Upper lobe of left lung (tissue), 6 donors: ENCODE measurements around the gene ZNF688. TPM values are rescaled to one million over a fixed set of nuclear protein-coding genes. Genes with fewer than 3 reads are reported as not detected.

Experiments
- ATAC-seq, 2 donors: fragments of 200-7000 bp; cut with Tn5 transposase; one replicate each; pipeline ENCODE4 v1.9.1; 2022; ENCODE audit warnings: mild to moderate bottlenecking in 2 of 2, moderate library complexity in 2 of 2; ENCODE audit not compliant: low FRiP score in 2 of 2
- DNase-seq, 2 donors: peaks; one replicate each; pipeline ENCODE4 v3.0.0-alpha.2; 2019 to 2020
- H3K27ac ChIP-seq, 4 donors: fragments of 200-600 bp; sonication (generic); one replicate each; pipeline ENCODE4 v1.5.1; 2016 to 2019
- H3K27me3 ChIP-seq, 4 donors: fragments of 200-600 bp; sonication (generic); one replicate each; pipeline ENCODE4 v1.5.1; 2017 to 2019
- H3K36me3 ChIP-seq, 4 donors: fragments of 200-600 bp; sonication (generic); one replicate each; pipeline ENCODE4 v1.5.1; 2016 to 2019
- H3K4me1 ChIP-seq, 4 donors: fragments of 200-600 bp; sonication (generic); one replicate each; pipeline ENCODE4 v1.5.1; 2018 to 2019
- H3K4me3 ChIP-seq, 4 donors: fragments of 200-600 bp; sonication (generic); one replicate each; pipeline ENCODE4 v1.5.1; 2017 to 2019; ENCODE audit warnings: mild to moderate bottlenecking in 2 of 4, moderate library complexity in 1 of 4
- H3K9me3 ChIP-seq, 4 donors: fragments of 200-600 bp; sonication (generic); one replicate each; pipeline ENCODE4 v1.5.1; 2018 to 2019
- EP300 ChIP-seq, 4 donors: sonication (generic); formaldehyde crosslinking; IDR thresholded peaks; one replicate each; pipeline ENCODE4 v1.5.1; 2017; ENCODE audit warnings: antibody characterized with exemption in 4 of 4, control low read depth in 2 of 4
- POLR2A ChIP-seq, 4 donors: fragments of 450-650 bp; IDR thresholded peaks; one replicate each; pipeline ENCODE4 v1.5.1; 2016 to 2017; ENCODE audit warnings: antibody characterized with exemption in 4 of 4, mild to moderate bottlenecking in 2 of 4
- POLR2AphosphoS5 ChIP-seq, 2 donors: sonication (generic); formaldehyde crosslinking; IDR thresholded peaks; one replicate each; pipeline ENCODE4 v1.5.1; 2017; ENCODE audit warnings: antibody characterized with exemption in 2 of 2
- WGBS, 2 donors: methylation state at CpG; one replicate each; pipeline ENCODE4 v1.1.5; 2017 to 2018; 5-methylcytosine and 5-hydroxymethylcytosine counted together
- total RNA-seq, 6 donors: library from RNA; depleted of rRNA in 4 of 6; stranded (reverse); fragments of >200 nt in 4 of 6; gene quantifications; one replicate each; pipeline versions ENCODE4 v1.1.0 to v1.2.1, GENCODE V29; 2016 to 2021
- TF ChIP-seq, protein P1 (sequence below), 6 experiments: fragments of 450-650 bp in 4 of 6; fragments of 200-600 bp in 2 of 6; sonication (generic) in 2 of 6; IDR thresholded peaks; one replicate each; pipeline ENCODE4 v1.5.1; 2016 to 2019; ENCODE audit warnings: antibody characterized with exemption in 6 of 6
- donor health status: DM: no; HTN: no; CAD: no; lungs with moderate emphysema.
- donor health status: DM: no; HTN: yes; CAD: no; lungs with severe emphysema.

Gene ZNF688
- total RNA-seq, 6 donors from 2014 or later, result 15.0 to 34.6 (median 18.8) TPM

DNA sequence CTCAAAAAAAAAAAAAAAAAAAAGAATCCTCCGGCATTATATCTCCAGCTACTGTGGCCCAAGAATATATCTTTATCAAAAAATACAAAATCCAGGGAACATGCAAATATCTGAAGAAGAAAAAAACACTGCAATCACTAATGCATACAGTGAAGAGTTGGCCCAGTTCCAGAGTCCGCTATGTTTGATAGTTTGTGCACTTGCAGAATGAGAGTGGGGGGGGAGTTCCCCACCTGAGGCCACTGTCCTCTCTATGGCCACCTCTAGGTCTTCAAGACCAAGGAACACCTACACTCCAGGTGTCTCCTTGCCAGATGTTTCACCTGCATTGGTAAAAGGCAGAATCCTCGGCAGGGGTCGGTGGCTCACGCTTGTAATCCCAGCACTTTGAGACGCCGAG lies 9.9 kb upstream of the ZNF688 start:
- Histone ChIP-seq H3K4me1 (peaks cover 12 to 19% (median 15%) of the 10 kb centered on the region in 4 donors), H3K27me3 (no peaks in the 10 kb centered on the region), H3K9me3 (no peaks in the 10 kb centered on the region), H3K4me3 (no peak overlapping the region), H3K36me3 (peaks cover 0 to 40% (median 26%) of the 10 kb centered on the region in 4 donors), H3K27ac (no peak overlapping the region)
- TF ChIP-seq POLR2AphosphoS5 (IDR thresholded peaks at IDR 0.05) (no peak), POLR2A (IDR thresholded peaks at IDR 0.05) (no peak), EP300 (IDR thresholded peaks at IDR 0.05) (no peak)
- TF ChIP-seq, protein P1, sequence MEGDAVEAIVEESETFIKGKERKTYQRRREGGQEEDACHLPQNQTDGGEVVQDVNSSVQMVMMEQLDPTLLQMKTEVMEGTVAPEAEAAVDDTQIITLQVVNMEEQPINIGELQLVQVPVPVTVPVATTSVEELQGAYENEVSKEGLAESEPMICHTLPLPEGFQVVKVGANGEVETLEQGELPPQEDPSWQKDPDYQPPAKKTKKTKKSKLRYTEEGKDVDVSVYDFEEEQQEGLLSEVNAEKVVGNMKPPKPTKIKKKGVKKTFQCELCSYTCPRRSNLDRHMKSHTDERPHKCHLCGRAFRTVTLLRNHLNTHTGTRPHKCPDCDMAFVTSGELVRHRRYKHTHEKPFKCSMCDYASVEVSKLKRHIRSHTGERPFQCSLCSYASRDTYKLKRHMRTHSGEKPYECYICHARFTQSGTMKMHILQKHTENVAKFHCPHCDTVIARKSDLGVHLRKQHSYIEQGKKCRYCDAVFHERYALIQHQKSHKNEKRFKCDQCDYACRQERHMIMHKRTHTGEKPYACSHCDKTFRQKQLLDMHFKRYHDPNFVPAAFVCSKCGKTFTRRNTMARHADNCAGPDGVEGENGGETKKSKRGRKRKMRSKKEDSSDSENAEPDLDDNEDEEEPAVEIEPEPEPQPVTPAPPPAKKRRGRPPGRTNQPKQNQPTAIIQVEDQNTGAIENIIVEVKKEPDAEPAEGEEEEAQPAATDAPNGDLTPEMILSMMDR (IDR thresholded peaks at IDR 0.05), result no peak
- WGBS, 2 donors, result 89% methylated on average over 7 of the region's 7 CpGs
- no peak for ATAC-seq
- no peak for DNase-seq

DNA sequence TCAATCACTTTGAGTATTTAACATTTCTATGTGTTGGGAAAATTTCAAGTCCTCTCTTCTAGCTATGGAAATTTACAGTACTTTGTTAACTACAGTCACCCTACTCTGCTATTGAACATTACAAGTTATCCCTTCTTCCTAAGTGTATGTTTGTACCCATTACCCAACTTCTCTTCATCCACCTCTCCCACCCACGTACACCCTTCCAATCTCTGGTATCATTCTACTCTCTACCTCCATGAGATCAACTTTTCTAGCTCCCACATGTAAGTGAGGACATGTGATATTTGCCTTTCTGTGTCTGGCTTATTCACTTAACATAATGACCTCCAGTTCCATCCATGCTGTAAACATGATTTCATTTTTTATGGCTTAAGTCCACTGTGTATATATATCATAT lies 3.2 kb upstream of the ZNF688 start:
- TF ChIP-seq POLR2A (IDR thresholded peaks at IDR 0.05) (no peak), EP300 (IDR thresholded peaks at IDR 0.05) (no peak), POLR2AphosphoS5 (IDR thresholded peaks at IDR 0.05) (no peak)
- TF ChIP-seq, protein P1 (IDR thresholded peaks at IDR 0.05), result no peak
- Histone ChIP-seq H3K4me1 (peaks cover 17 to 22% (median 19%) of the 10 kb centered on the region in 4 donors), H3K27me3 (no peaks in the 10 kb centered on the region), H3K9me3 (no peaks in the 10 kb centered on the region), H3K4me3 (no peak overlapping the region), H3K27ac (no peak overlapping the region), H3K36me3 (peaks cover 0 to 16% (median 6%) of the 10 kb centered on the region in 4 donors)
- ATAC-seq (no peak), DNase-seq (no peak)
- 83 to 91% methylated on average over 1 of the region's 1 CpG for WGBS, 2 donors

DNA sequence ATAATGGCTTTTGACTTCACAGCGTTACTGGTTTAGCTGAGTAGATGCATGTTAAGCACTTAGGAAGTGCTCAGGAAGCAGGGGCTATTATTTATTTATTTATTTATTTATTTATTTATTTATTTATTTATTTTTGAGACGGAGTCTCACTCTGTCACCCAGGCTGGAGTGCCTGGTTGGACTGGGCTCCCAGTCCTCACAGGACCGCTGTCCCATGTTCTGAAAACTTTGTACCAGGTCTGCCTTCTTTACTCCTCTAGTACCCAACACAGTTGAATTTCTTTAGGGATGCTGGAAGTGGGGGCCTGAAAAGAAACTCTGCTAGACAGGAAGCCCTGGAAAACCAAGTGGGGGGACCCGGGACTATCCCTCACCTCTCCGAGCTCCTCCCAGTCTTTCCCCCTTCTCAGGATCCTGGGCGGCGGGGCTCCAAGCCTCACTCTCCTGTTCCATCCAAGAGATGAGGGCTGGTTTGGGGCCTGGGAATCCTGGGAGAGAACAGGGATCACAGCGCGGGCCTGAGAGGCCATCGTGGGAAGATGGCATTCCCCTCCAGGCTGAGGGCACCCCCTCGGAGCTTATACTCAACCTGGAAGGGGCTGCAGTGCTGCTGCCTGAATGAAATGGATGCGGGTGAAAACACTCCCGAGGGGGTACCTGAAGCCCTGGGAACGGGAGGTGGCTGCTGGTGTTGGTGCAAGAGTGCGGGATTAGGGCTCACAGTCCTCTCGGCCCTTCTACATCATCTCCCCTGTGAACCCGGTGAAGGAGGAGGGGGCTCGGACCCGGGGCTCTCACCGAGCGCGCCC lies 674 bp downstream of the ZNF688 start:
- H3K36me3 ChIP-seq, result peaks cover 0 to 4% (median 0%) of the 10 kb centered on the region in 4 donors
- ATAC-seq (peak in 1 of 2 donors; percentile 9), DNase-seq (no peak)
- peak overlapping the region; percentile 95 to 99 (median 98) for H3K27ac ChIP-seq
- peak overlapping the region; percentile 70 to 85 (median 76) for H3K4me3 ChIP-seq
- 7 to 12% methylated on average over 14 to 21 of the region's 22 CpGs for WGBS, 2 donors
- H3K27me3 ChIP-seq, result no peaks in the 10 kb centered on the region
- no peaks in the 10 kb centered on the region for H3K9me3 ChIP-seq
- TF ChIP-seq POLR2A (IDR thresholded peaks at IDR 0.05), result no peak
- no peak for TF ChIP-seq POLR2AphosphoS5 (IDR thresholded peaks at IDR 0.05)
- TF ChIP-seq EP300 (IDR thresholded peaks at IDR 0.05), result no peak
- TF ChIP-seq, protein P1 (IDR thresholded peaks at IDR 0.05), result no peak
- H3K4me1 ChIP-seq, result peaks cover 18 to 35% (median 21%) of the 10 kb centered on the region in 4 donors

DNA sequence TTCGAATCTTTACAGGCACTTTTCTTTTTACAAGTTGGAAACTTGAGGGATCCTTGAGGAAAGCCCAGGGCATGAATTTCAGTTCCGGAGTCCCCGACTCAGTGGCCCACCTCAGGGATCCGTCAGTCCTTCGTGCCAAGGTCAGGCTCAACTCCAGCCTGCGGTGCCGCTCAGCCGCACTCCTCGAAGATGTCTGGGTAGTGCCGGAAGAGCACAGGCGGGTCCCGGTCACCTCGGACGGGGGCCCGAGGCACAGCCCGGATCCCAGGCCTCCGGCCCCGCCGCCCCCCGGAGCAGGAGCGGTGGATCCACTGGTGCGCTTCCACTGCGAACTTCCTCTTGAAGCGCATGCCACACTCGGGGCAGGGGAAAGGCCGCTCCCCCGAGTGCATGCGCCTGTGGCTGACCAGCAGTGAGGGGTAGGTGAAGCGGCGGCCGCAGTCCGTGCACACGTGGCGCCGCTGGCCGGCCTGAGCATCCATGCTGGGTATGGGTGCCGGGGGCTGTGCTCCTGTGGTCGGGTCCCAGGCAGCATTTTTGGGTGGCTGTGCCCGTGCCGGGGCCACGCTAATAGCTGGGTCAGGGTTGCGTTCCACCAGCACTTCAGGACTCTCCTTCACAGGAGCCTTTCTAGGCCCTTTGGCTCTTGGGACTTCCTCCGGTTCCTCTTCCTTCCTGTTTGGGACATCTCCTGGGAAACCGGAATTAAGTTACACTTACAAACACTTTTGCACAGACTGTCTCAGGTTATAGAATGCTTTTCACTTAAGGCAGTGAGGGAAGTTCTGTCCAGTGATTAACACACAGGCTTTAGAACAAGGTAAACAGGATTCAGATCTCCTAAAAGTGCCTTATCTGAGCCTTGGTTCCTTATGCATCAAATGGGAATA lies 1.5 kb downstream of the ZNF688 start:
- WGBS, 2 donors, result 81 to 91% methylated on average over 26 to 43 of the region's 44 CpGs
- Histone ChIP-seq H3K36me3 (peaks cover 0 to 4% (median 0%) of the 10 kb centered on the region in 4 donors), H3K9me3 (no peaks in the 10 kb centered on the region), H3K4me1 (peaks cover 18 to 35% (median 21%) of the 10 kb centered on the region in 4 donors), H3K4me3 (peak overlapping the region in 2 of 4 donors; percentile 70 to 80), H3K27me3 (no peaks in the 10 kb centered on the region), H3K27ac (peak overlapping the region; percentile 7 to 99 (median 97))
- TF ChIP-seq EP300 (IDR thresholded peaks at IDR 0.05), result no peak
- TF ChIP-seq POLR2A (IDR thresholded peaks at IDR 0.05), result peak in 1 of 4 donors; percentile 12
- peak in 1 of 2 donors; percentile 12 for TF ChIP-seq POLR2AphosphoS5 (IDR thresholded peaks at IDR 0.05)
- TF ChIP-seq, protein P1 (IDR thresholded peaks at IDR 0.05), result no peak
- DNase-seq (peak in 1 of 2 donors; percentile 83), ATAC-seq (no peak)
